ENCODE data around the gene U2SURP. TPM values are rescaled to one million over a fixed set of nuclear protein-coding genes. Genes with fewer than 3 reads are reported as not detected.

U2SURP gene
- total RNA-seq: 53.8 and 62.1 TPM in 2 replicates

GRCh38 chr3:143001369-143002082 is at the start of gene U2SURP:
U2SURP (plus strand) TSS chr3:143001570; CDS start chr3:143001629, 59 bp downstream.

GRCh38 chr3:142963516-142964448 is 37.6 kb upstream of the U2SURP start, which contains the start of gene PAQR9:
PAQR9 (minus strand) TSS chr3:142963674; CDS start chr3:142963336, 338 bp downstream.

Small RNAs within 50 kb of the gene (small RNA-seq; reads per million reads assigned to genes)
- not detected for gene AC021074.2

Other genes starting within 250 kb of the U2SURP start
- gene PCOLCE2, start 112.5 kb upstream of the U2SURP start, total RNA-seq: 0.39 TPM in 1 of 2 replicates, not detected in the other
- gene PAQR9, start 37.9 kb upstream of the U2SURP start, total RNA-seq: not detected in 2 replicates
- gene CHST2, start 118.2 kb downstream of the U2SURP start, total RNA-seq: 50.3 and 146 TPM in 2 replicates

All from placental epithelial cell (primary cell).